Activated CD4-positive, alpha-beta T cell treated with anti-CD3 and anti-CD28 coated beads, Interleukin-2, amount 10 ng/mL, durations not matched to agents 24 days and 14 days (primary cell): Measurements from ENCODE around the gene LUZP2. TPM values are rescaled to one million over a fixed set of nuclear protein-coding genes. Genes with fewer than 3 reads are reported as not detected.

ENCODE experiments used
- DNase-seq: peaks from one replicate; pipeline ENCODE4 v3.0.0; 2022
- H3K27ac Mint-ChIP-seq: one replicate; pipeline ENCODE4 v1.8.0; 2022; ENCODE audit warnings: mild to moderate bottlenecking, mixed read lengths
- H3K27me3 Mint-ChIP-seq: one replicate; pipeline ENCODE4 v1.8.0; 2022; ENCODE audit warnings: mixed read lengths
- H3K36me3 Mint-ChIP-seq: one replicate; pipeline ENCODE4 v1.8.0; 2022; ENCODE audit warnings: low read depth, mild to moderate bottlenecking, mixed read lengths
- H3K4me1 Mint-ChIP-seq: one replicate; pipeline ENCODE4 v1.8.0; 2021; ENCODE audit warnings: mixed read lengths
- H3K4me3 Mint-ChIP-seq: one replicate; pipeline ENCODE4 v1.8.0; 2022; ENCODE audit warnings: mild to moderate bottlenecking, moderate library complexity, mixed read lengths
- H3K9me3 Mint-ChIP-seq: one replicate; pipeline ENCODE4 v1.8.0; 2021; ENCODE audit warnings: mixed read lengths
- intact Hi-C: fragments of 100-400 bp; cut with micrococcal nuclease; formaldehyde crosslinking; loops from one replicate; pipeline ENCODE4 v1.15.1; 2023
- total RNA-seq: library from RNA; stranded (reverse); gene quantifications from 2 replicates; pipeline ENCODE4 v1.2.3, GENCODE V29; 2022

Gene LUZP2
- total RNA-seq, 1 donor from 2014 or later: not detected

- no peaks in the 10 kb centered on the region for H3K9me3 Mint-ChIP-seq
- intact Hi-C loops: no loop called here
Measured at GRCh38 chr11:24589064-24589463, 92.2 kb downstream of the LUZP2 start.

GRCh38 chr11:24591283-24591682 lies 94.4 kb downstream of the LUZP2 start:
- Mint-ChIP-seq H3K36me3 (no peaks in the 10 kb centered on the region), H3K9me3 (no peaks in the 10 kb centered on the region), H3K4me3 (no peak overlapping the region), H3K27ac (no peak overlapping the region), H3K27me3 (no peaks in the 10 kb centered on the region), H3K4me1 (no peaks in the 10 kb centered on the region)
- intact Hi-C loops: no loop called here
- no peak for DNase-seq

More at GRCh38 chr11:24589064-24589463, 92.2 kb downstream of the LUZP2 start:
- no peak overlapping the region for H3K4me3 Mint-ChIP-seq
- H3K4me1 Mint-ChIP-seq: no peaks in the 10 kb centered on the region
- no peak overlapping the region for H3K27ac Mint-ChIP-seq
- no peaks in the 10 kb centered on the region for H3K36me3 Mint-ChIP-seq
- H3K27me3 Mint-ChIP-seq: no peaks in the 10 kb centered on the region
- DNase-seq: no peak

- no peaks in the 10 kb centered on the region for H3K4me1 Mint-ChIP-seq
- H3K27me3 Mint-ChIP-seq: no peaks in the 10 kb centered on the region
- no peak for DNase-seq
- no peaks in the 10 kb centered on the region for H3K36me3 Mint-ChIP-seq
- H3K27ac Mint-ChIP-seq: no peak overlapping the region
- intact Hi-C loops: no loop called here
- no peak overlapping the region for H3K4me3 Mint-ChIP-seq
- no peaks in the 10 kb centered on the region for H3K9me3 Mint-ChIP-seq
Measured at GRCh38 chr11:24592360-24592759, 95.5 kb downstream of the LUZP2 start.

GRCh38 chr11:24593332-24593731 lies 96.5 kb downstream of the LUZP2 start:
- Mint-ChIP-seq H3K27me3 (no peaks in the 10 kb centered on the region), H3K4me1 (no peaks in the 10 kb centered on the region), H3K9me3 (no peaks in the 10 kb centered on the region), H3K36me3 (no peaks in the 10 kb centered on the region), H3K4me3 (no peak overlapping the region), H3K27ac (no peak overlapping the region)
- intact Hi-C loops: no loop called here
- DNase-seq: no peak

- H3K4me1 Mint-ChIP-seq: no peaks in the 10 kb centered on the region
- H3K27ac Mint-ChIP-seq: no peak overlapping the region
- no peaks in the 10 kb centered on the region for H3K36me3 Mint-ChIP-seq
- H3K9me3 Mint-ChIP-seq: no peaks in the 10 kb centered on the region
- no peak for DNase-seq
- intact Hi-C loops: no loop called here
- H3K4me3 Mint-ChIP-seq: no peak overlapping the region
- no peaks in the 10 kb centered on the region for H3K27me3 Mint-ChIP-seq
Measured at GRCh38 chr11:24594401-24594800, 97.5 kb downstream of the LUZP2 start.

GRCh38 chr11:24598641-24599040 lies 101.8 kb downstream of the LUZP2 start:
- H3K4me3 Mint-ChIP-seq: no peak overlapping the region
- no peaks in the 10 kb centered on the region for H3K27me3 Mint-ChIP-seq
- H3K36me3 Mint-ChIP-seq: no peaks in the 10 kb centered on the region
- intact Hi-C loops: no loop called here
- H3K9me3 Mint-ChIP-seq: no peaks in the 10 kb centered on the region
- DNase-seq: no peak
- no peak overlapping the region for H3K27ac Mint-ChIP-seq
- H3K4me1 Mint-ChIP-seq: no peaks in the 10 kb centered on the region

- Mint-ChIP-seq H3K4me1 (no peaks in the 10 kb centered on the region), H3K4me3 (no peak overlapping the region), H3K27me3 (no peaks in the 10 kb centered on the region), H3K27ac (no peak overlapping the region), H3K9me3 (peaks cover 4% of the 10 kb centered on the region), H3K36me3 (no peaks in the 10 kb centered on the region)
- no peak for DNase-seq
- intact Hi-C loops: no loop called here
Measured at GRCh38 chr11:24609192-24610119, 112.6 kb downstream of the LUZP2 start.

- intact Hi-C loops: no loop called here
- H3K36me3 Mint-ChIP-seq: no peaks in the 10 kb centered on the region
- no peak overlapping the region for H3K27ac Mint-ChIP-seq
- no peaks in the 10 kb centered on the region for H3K4me1 Mint-ChIP-seq
- no peaks in the 10 kb centered on the region for H3K27me3 Mint-ChIP-seq
- H3K9me3 Mint-ChIP-seq: peaks cover 3% of the 10 kb centered on the region
- DNase-seq: no peak
- no peak overlapping the region for H3K4me3 Mint-ChIP-seq
Measured at GRCh38 chr11:24615451-24616160, 118.8 kb downstream of the LUZP2 start.

- Mint-ChIP-seq H3K27ac (no peak overlapping the region), H3K27me3 (no peaks in the 10 kb centered on the region), H3K36me3 (no peaks in the 10 kb centered on the region), H3K4me3 (no peak overlapping the region), H3K9me3 (peaks cover 3% of the 10 kb centered on the region), H3K4me1 (no peaks in the 10 kb centered on the region)
- no peak for DNase-seq
- intact Hi-C loops: no loop called here
Measured at GRCh38 chr11:24617856-24618255, 121.0 kb downstream of the LUZP2 start.

- intact Hi-C loops: no loop called here
- no peaks in the 10 kb centered on the region for H3K4me1 Mint-ChIP-seq
- H3K36me3 Mint-ChIP-seq: no peaks in the 10 kb centered on the region
- H3K27ac Mint-ChIP-seq: no peak overlapping the region
- DNase-seq: no peak
- H3K4me3 Mint-ChIP-seq: no peak overlapping the region
- peaks cover 3% of the 10 kb centered on the region for H3K9me3 Mint-ChIP-seq
- no peaks in the 10 kb centered on the region for H3K27me3 Mint-ChIP-seq
Measured at GRCh38 chr11:24619900-24620299, 123.0 kb downstream of the LUZP2 start.

GRCh38 chr11:24622262-24622661 lies 125.4 kb downstream of the LUZP2 start:
- peaks cover 3% of the 10 kb centered on the region for H3K9me3 Mint-ChIP-seq
- no peaks in the 10 kb centered on the region for H3K36me3 Mint-ChIP-seq
- no peaks in the 10 kb centered on the region for H3K4me1 Mint-ChIP-seq
- no peak overlapping the region for H3K4me3 Mint-ChIP-seq
- DNase-seq: no peak
- H3K27ac Mint-ChIP-seq: no peak overlapping the region
- no peaks in the 10 kb centered on the region for H3K27me3 Mint-ChIP-seq
- intact Hi-C loops: no loop called here

GRCh38 chr11:24623121-24623520 lies 126.3 kb downstream of the LUZP2 start:
- Mint-ChIP-seq H3K4me3 (no peak overlapping the region), H3K4me1 (no peaks in the 10 kb centered on the region), H3K36me3 (no peaks in the 10 kb centered on the region), H3K27me3 (no peaks in the 10 kb centered on the region), H3K27ac (no peak overlapping the region), H3K9me3 (peaks cover 3% of the 10 kb centered on the region)
- DNase-seq: no peak
- intact Hi-C loops: no loop called here

GRCh38 chr11:24624432-24624831 lies 127.6 kb downstream of the LUZP2 start:
- no peaks in the 10 kb centered on the region for H3K27me3 Mint-ChIP-seq
- H3K9me3 Mint-ChIP-seq: no peaks in the 10 kb centered on the region
- no peaks in the 10 kb centered on the region for H3K36me3 Mint-ChIP-seq
- DNase-seq: no peak
- H3K4me3 Mint-ChIP-seq: no peak overlapping the region
- intact Hi-C loops: no loop called here
- no peaks in the 10 kb centered on the region for H3K4me1 Mint-ChIP-seq
- no peak overlapping the region for H3K27ac Mint-ChIP-seq

- intact Hi-C loops: no loop called here
- H3K36me3 Mint-ChIP-seq: no peaks in the 10 kb centered on the region
- H3K9me3 Mint-ChIP-seq: no peaks in the 10 kb centered on the region
- no peaks in the 10 kb centered on the region for H3K27me3 Mint-ChIP-seq
- H3K27ac Mint-ChIP-seq: no peak overlapping the region
- H3K4me1 Mint-ChIP-seq: no peaks in the 10 kb centered on the region
- no peak for DNase-seq
- no peak overlapping the region for H3K4me3 Mint-ChIP-seq
Measured at GRCh38 chr11:24625975-24626374, 129.1 kb downstream of the LUZP2 start.
